GM10248 (cell line): ENCODE data around the gene MTURN.

Experiments used
- CTCF ChIA-PET: fragments of 300-600 bp; sonication (Branson Sonifier 250); formaldehyde crosslinking; extraction: SDS; loops from one replicate; lab custom pipeline; 2021; ENCODE audit warnings: antibody characterized with exemption; lab: Yijun Ruan, JAX
- POLR2A ChIA-PET: fragments of 350-650 bp; sonication (Branson Sonifier 250); formaldehyde crosslinking; extraction: SDS; loops from one replicate; lab custom pipeline; 2020; ENCODE audit warnings: antibody characterized with exemption; lab: Yijun Ruan, JAX
- DNase-seq: peaks from one replicate; pipeline ENCODE4 v3.0.0; 2012; ENCODE audit errors: extremely low spot score
- TF ChIP-seq, protein P1 (sequence below): IDR thresholded peaks from 2 replicates; pipeline ENCODE4 v1.5.1; 2012; ENCODE audit warnings: mild to moderate bottlenecking, low read depth; ENCODE audit errors: extremely low read depth, missing control alignments, control extremely low read depth

Gene MTURN

DNA sequence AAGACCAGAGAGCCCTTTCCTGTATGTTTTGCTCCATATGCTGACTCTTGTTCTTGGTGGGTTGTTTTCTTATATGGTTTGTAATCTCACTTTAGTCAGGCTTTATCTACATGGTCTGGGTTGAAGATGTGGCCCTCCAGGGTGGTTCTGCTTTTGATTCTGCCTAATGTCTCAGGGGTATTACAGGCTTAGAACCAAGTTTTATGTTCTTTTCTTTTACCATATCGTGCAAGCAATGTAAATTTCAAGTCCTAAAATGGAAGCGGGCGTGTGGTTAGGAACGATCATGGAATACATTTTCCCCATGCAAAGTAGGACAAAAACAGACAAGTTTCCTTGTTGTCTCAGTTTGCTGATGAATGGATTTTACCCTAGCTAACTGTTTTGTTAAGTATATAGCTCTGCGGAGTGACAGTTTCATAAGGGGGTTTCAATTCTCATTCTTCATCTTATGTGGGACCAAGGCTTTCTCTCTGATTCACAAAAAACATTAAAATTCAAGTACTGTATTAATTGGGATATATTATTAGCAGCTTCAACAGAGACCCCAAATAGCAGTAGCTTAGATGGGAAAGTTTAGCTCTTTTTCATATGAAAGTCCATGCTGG is 58.7 kb downstream of the MTURN start:
- ChIA-PET POLR2A (no interaction called here), CTCF (interaction anchor here (0.7 to 1.5 kb wide), 2 partner anchors 10 to 67 kb away, joined by 3 to 4 read pairs; no protein-coding TSS in a partner anchor)
- no peak for DNase-seq
- TF ChIP-seq, protein P1, sequence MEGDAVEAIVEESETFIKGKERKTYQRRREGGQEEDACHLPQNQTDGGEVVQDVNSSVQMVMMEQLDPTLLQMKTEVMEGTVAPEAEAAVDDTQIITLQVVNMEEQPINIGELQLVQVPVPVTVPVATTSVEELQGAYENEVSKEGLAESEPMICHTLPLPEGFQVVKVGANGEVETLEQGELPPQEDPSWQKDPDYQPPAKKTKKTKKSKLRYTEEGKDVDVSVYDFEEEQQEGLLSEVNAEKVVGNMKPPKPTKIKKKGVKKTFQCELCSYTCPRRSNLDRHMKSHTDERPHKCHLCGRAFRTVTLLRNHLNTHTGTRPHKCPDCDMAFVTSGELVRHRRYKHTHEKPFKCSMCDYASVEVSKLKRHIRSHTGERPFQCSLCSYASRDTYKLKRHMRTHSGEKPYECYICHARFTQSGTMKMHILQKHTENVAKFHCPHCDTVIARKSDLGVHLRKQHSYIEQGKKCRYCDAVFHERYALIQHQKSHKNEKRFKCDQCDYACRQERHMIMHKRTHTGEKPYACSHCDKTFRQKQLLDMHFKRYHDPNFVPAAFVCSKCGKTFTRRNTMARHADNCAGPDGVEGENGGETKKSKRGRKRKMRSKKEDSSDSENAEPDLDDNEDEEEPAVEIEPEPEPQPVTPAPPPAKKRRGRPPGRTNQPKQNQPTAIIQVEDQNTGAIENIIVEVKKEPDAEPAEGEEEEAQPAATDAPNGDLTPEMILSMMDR = no peak

DNA sequence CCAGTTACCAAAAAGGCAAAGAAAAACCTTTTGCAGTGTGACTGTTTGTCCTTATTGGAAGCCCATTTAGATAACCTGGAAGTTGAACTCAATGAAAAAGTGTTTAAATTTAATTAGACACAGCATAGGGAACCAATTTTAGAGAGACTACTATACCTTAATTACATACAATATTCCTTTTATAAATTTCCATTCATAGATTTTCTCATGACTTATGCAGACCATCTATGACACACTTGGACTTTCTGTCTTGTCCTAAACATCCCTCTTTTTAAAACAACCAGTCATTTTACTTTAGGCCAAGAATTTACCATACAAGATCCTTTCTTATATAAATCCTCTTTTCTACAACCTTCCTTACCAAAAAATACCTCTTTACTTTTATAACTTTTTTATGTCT is 61.6 kb downstream of the MTURN start:
- ChIA-PET CTCF (no interaction called here), POLR2A (no interaction called here)
- no peak for DNase-seq
- TF ChIP-seq, protein P1 = no peak

DNA sequence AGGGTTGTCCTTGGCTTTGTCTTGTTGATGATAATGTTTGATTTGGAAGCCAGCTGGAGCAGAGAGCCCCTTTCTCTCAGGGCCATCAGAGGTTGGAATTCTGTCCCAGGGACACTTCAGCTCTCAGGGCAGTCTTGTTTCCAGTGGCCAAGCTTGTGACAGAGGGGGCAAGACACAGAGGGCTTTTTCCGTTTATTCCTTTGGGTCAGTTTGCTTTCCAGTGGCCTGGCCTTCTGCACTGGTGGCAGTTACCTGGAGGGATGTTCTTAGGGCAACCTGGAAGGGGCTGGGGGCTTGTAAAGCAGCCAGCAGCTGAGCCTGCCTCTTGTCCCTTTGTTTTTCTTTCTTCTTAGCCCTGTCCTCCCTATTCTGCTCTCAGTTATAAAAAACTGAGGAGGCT is 62.7 kb downstream of the MTURN start:
- no peak for DNase-seq
- CTCF ChIA-PET = interaction anchor here (0.7 to 1.2 kb wide), 2 partner anchors 9 to 12 kb away, joined by 3 read pairs; no protein-coding TSS in a partner anchor
- TF ChIP-seq, protein P1 = no peak
- POLR2A ChIA-PET = no interaction called here

DNA sequence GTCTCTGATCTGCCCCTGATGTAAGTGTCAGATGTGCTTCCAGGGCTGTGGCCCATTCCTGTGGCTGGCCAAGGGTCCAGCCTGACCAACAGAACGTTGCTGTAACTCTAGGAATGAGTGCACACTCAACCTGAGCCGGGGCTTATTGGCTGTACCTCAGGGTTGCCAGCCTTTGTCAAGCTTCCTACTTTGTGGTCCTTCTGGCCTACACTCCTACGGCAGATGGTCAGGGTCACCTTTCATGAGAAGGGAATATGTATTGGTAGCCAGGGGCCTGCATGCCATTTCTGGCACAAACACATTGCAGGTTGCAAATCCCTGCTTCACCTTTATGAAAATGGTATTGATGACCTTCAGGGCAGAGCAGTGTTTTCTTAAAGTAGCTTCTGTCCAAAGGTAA is 64.5 kb downstream of the MTURN start:
- ChIA-PET POLR2A (no interaction called here), CTCF (interaction anchor here (0.9 to 1.6 kb wide), 4 partner anchors 9 to 21 kb away, joined by 4 read pairs; no protein-coding TSS in a partner anchor)
- no peak for DNase-seq
- TF ChIP-seq, protein P1 = no peak

DNA sequence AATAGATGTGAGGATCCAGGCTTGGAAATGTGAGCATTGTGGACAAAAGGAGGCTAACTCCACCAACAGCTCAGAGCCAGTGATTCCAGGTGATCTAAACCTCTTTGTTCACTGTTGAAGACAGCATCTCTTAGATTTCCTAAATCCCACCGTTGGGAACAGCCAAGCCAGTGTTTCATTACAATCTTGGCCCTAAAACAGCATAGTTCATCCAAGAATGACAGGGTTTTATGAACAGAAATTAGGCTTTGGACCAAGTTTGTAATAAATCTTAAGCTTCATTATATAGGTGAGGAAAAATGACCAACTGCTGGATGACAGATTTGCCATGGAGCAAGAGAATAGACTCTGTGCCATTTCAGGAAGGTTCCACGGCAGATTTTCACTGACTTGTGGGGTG is 65.8 kb downstream of the MTURN start:
- DNase-seq = no peak
- POLR2A ChIA-PET = no interaction called here
- CTCF ChIA-PET = interaction anchor here (1.4 to 1.6 kb wide), 2 partner anchors 8 to 20 kb away, joined by 4 read pairs; no protein-coding TSS in a partner anchor
- TF ChIP-seq, protein P1 = no peak

DNA sequence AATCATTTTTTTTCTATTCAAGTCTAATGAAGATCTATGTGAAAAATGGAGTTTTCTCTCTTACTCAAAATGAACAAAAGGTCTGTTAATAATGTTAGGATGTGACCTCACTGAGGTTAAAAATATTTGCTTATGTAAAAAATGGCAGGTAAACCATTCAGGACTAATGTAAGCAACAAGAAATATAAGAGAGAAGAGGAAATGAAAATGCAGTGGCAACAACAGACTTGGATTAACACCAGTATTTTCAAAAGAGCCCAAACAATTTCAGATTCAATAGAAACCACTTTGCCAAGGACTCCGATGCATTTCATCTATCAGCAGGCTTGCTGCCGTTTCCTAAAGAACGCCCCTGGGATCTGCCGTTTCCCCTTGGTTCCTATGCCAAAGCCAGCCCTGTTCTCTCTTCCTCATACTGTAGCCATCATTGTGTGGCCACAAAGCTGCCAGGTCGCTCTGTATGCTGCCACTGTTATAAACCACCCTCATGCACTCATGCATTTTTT is 66.4 kb downstream of the MTURN start:
- ChIA-PET CTCF (no interaction called here), POLR2A (no interaction called here)
- TF ChIP-seq, protein P1 = no peak
- DNase-seq = peak; percentile 33

DNA sequence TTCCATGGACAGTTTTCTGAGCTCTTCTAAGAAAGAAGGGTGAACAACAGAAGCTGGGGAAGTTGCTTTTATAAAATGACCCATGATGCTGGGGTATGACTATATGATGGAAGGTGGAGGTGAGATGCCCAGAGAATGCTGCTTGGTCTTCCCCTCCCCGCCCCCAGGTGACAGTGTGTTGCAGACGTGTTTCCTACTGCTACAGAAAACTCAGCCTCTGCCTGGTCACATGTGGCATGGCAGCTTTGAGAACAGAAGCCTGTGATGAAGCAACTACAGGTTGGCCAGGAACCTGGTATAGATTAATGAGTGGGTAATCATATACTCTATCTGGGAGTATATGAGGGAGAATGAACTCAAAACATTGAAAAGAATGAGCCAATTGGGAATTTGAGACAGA is 67.1 kb downstream of the MTURN start:
- CTCF ChIA-PET = no interaction called here
- no peak for DNase-seq
- POLR2A ChIA-PET = interaction anchor here (0.6 kb wide), 1 partner anchor 223 kb away, joined by 3 read pairs; no protein-coding TSS in a partner anchor
- TF ChIP-seq, protein P1 = no peak
